Fibroblast of villous mesenchyme (primary cell): ENCODE data around the gene AASDHPPT. TPM values are rescaled to one million over a fixed set of nuclear protein-coding genes. Genes with fewer than 3 reads are reported as not detected.
"Not testable (repeated sequence)": the region's sequence is repeated elsewhere in the genome, so short reads cannot be mapped to it uniquely, and the experiment has no call there.

Experiments used
- DNase-seq: peaks from one replicate; pipeline ENCODE4 v3.0.0-alpha.2; 2010; ENCODE audit warnings: low read depth
- H3K4me3 ChIP-seq: 2 replicates; pipeline ENCODE4 v1.5.1; 2011; ENCODE audit warnings: low read depth, mild to moderate bottlenecking, low read length
- total RNA-seq: library from RNA; depleted of rRNA; stranded (reverse); fragments of >200 nt; gene quantifications from 2 replicates; pipeline ENCODE4 v1.2.3, GENCODE V29; 2012
- TF ChIP-seq, protein P1 (sequence below): IDR thresholded peaks from 2 replicates; pipeline ENCODE4 v1.5.1; 2012; ENCODE audit warnings: low read depth, mild to moderate bottlenecking, low read length; ENCODE audit not compliant: insufficient read depth

Gene AASDHPPT
- total RNA-seq, 1 donor: 72.5 TPM

DNA sequence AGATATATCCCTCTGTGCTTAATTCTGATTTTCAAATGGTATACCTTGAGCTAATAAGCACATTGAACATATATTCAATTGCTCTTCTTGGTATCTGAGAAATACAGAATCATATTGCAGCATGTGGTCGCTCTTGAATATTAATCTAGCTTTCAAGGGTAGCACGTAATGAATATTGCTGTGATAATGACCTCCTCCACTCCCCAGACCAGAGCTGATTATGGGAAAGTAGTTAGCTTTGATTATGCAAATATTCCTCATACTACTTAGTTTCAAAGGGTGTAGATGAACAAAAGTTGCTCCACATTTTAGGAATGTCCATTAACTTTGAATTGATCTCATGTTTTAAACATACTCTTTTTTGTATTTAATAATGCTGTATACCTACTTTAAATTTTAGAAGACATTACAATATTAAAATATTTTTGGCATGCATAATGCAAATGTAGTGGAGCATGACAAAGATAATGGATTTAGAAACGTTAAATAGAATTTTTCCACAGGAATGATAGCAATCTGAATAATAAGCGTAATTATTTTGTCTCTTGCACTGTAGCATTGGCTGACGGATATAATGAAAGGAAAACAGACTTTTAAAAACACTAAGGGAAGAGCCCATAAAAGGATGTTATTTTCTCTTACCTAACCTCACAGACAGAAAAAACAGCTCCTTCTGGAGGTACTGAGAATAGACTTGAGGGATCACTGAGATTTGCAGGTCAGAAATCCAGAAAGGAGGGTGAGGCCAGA lies 27.6 kb upstream of the AASDHPPT start:
- H3K4me3 ChIP-seq: no peak overlapping the region
- no peak for DNase-seq
- TF ChIP-seq, protein P1, sequence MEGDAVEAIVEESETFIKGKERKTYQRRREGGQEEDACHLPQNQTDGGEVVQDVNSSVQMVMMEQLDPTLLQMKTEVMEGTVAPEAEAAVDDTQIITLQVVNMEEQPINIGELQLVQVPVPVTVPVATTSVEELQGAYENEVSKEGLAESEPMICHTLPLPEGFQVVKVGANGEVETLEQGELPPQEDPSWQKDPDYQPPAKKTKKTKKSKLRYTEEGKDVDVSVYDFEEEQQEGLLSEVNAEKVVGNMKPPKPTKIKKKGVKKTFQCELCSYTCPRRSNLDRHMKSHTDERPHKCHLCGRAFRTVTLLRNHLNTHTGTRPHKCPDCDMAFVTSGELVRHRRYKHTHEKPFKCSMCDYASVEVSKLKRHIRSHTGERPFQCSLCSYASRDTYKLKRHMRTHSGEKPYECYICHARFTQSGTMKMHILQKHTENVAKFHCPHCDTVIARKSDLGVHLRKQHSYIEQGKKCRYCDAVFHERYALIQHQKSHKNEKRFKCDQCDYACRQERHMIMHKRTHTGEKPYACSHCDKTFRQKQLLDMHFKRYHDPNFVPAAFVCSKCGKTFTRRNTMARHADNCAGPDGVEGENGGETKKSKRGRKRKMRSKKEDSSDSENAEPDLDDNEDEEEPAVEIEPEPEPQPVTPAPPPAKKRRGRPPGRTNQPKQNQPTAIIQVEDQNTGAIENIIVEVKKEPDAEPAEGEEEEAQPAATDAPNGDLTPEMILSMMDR: no peak

DNA sequence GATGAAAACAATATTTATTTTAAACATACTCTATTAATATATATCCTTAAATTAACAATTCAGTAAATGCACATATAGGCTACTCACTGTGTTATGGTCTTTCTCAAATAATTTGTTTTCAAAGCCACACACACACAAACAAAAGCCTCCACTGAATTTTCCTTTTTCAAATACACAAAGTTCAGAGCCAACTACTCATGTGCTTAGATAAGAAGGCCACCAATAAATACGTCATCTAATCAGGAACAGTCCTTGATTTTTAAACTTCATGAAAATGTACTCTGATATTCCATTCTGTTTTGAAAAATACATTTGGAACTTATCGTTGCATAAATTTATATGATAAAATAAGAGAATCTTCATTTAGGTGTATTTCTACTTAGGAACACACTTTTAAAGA lies 26.4 kb upstream of the AASDHPPT start:
- TF ChIP-seq, protein P1: no peak
- no peak for DNase-seq
- H3K4me3 ChIP-seq: no peak overlapping the region

DNA sequence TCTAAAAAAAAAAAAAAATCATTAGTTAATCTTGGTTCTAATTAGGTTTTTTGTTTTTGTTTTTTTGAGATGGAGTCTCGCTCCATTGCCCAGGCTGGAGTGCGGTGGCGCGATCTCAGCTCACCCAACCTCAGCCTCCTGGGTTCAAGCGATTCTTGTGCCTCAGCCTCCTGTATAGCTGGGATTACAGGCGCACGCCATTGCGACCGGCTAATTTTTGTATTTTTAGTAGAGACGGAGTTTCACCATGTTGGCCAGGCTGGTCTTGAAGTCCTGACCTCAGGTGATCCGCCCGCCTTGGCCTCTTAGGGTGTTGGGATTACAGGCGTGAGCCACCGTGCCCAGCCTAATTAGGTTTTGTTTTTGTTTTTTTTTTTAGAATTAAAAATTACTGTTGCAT lies 19.1 kb upstream of the AASDHPPT start:
- H3K4me3 ChIP-seq, DNase-seq: not testable (repeated sequence)

DNA sequence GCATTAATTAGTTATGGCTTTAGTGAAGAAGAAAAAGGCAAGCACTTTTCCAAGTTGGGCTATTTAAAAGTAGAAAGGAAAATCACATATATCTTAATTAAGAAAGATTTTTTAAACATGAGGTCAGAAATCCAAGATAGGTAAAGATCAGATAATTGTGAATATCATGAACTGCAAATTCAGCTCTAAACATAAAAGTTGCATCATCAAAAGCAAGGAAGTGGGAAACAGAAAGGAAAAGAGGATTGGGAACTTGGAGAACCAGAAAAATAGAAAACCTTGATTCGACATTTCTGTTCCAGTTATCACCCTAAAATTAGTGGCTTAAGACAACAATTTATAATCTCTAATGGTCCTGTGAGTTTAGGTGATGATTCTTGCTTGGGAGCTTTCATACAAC lies 17.8 kb upstream of the AASDHPPT start:
- TF ChIP-seq, protein P1: no peak
- no peak for DNase-seq
- H3K4me3 ChIP-seq: no peak overlapping the region

DNA sequence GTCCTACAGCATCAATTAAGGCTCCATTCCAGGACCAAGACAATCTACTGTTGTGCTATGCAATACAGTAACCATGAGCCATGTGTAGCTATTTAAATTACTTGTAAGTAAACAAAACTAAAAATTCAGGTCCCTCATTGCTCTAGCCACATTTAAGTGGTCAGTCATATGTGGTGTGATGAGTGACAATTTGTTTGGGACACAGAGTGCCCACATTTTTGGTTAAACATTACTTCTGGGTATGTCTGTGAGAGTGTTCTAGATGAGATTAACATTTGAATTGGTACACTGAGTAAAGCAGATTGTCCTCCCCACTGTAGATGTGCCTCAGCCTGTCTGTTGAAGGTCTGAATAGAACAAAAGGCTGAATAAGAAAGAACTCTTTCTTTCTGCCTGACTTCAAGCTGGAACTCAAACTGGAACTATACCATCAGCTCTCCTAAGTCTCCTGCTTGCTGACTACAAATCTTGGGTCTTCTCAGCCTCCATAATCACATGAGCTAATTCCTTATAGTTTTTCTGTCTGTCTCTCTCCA lies 16.1 kb upstream of the AASDHPPT start:
- H3K4me3 ChIP-seq: no peak overlapping the region
- no peak for DNase-seq
- TF ChIP-seq, protein P1: no peak

DNA sequence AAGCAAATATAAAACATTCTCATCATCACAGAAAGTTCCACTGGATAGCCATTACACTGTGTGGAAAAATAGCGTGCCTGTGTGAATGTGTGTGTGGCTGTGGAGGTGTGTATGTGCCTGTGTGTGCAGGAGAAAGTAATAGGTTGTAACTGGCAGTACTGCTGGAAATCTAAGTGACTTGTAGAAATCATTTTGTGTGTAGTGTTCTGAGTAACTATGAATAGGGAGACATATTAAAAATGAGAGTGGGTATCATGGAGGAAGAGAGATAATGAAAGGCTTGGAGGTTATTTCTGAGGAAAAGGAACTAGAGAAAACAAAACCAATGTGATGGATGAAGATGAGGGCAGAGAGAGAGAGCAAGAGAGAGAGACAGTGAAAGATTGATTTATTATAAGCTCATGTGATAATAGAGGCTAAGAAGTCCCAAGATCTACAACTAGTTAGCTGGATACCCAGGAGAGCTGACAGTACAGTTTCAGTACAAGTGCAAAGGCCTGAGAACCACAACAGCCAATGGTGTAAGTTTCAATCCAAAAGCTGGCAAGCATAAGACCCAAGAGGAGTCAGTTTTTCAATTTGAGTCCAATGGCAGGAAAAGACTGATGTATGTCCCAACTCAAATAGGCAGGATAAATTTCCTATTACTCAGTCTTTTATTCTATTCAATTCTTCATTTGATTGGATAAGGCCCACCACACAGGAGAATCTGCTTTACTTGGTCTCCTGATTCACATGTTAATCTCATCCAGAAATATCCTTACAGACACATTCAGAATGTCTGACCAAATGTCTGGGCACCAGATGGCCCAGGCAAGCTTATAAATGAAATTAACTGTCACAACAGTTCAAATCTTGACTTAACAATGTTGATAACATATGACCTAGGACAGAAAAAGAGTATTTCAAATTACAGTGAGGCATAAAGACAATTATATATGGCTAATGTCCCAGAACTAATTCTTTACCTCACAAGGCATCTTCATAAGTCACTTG lies 15.2 kb upstream of the AASDHPPT start:
- H3K4me3 ChIP-seq: no peak overlapping the region
- TF ChIP-seq, protein P1: no peak
- no peak for DNase-seq

DNA sequence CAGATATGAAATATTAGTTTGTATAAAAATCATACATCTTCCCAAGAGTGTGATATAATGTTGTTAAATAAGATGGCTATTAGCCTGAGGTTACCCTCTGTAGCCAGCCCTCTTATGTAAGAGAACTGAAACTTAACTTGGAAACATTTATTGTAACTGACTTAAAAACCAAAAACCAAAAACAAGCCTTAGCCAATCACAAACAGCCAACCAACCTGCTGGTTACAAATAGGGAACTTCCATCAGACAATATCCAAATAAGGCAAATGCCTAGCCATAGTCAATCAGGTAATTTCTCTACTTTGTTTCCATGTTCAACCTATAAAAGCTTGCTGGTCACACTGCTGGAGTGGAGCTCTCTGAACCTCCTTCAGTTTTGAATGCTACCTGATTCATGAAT lies 14.5 kb upstream of the AASDHPPT start:
- no peak for DNase-seq
- TF ChIP-seq, protein P1: no peak
- H3K4me3 ChIP-seq: no peak overlapping the region
